Stimulated activated CD4-positive, alpha-beta T cell treated with anti-CD3 and anti-CD28 coated beads, TNF-alpha, amount 100 ng/mL, for 24 hours (primary cell): ENCODE measurements around the gene CCNB3.
A peak's percentile ranks its signal among the peaks of the same experiment; 100 is the strongest.
"Not testable (repeated sequence)": the region's sequence is repeated elsewhere in the genome, so short reads cannot be mapped to it uniquely, and the experiment has no call there.

Experiments
- DNase-seq, 3 experiments: peaks; one replicate each; pipeline ENCODE4 v3.0.0-alpha.2; 2020; ENCODE audit warnings: low read depth in 3 of 3

Gene CCNB3

DNA sequence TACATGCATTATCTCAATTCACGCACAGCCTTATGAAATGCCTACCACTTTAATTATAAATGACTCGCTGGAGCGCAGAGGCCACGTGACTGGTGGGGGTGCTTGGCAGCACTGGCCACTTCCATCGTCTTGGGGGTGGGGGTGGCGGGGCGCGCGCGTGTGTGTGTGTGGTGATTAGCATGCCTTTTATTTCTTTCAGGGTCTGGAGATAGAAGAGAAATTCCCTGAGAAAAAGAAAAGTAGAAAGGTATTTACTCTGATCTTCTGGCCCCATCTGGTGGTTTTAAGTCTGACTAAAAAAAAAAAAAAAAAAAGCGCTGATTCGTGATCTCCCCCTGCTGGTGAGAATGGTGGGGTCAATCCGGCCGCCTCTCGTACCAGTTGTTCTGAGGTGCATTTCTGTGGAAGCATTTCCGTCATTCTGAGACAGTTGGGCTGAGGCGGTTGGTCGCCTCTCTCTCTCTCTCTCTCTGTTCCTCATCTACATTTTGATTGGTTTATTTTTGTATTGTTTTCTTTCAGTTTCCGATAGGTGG lies at the start of gene CCNB3:
CCNB3 (plus strand) TSS at position 402 of the 536 bp plus-strand sequence. CDS start 80,399 bp downstream, outside the sequence.
- DNase-seq: peak; percentile 43 to 64 (median 49)

GRCh38 chrX:50157545-50158135 lies 46.9 kb upstream of the CCNB3 start:
- DNase-seq: no peak

GRCh38 chrX:50158593-50158992 lies 46.0 kb upstream of the CCNB3 start:
- DNase-seq: no peak

DNA sequence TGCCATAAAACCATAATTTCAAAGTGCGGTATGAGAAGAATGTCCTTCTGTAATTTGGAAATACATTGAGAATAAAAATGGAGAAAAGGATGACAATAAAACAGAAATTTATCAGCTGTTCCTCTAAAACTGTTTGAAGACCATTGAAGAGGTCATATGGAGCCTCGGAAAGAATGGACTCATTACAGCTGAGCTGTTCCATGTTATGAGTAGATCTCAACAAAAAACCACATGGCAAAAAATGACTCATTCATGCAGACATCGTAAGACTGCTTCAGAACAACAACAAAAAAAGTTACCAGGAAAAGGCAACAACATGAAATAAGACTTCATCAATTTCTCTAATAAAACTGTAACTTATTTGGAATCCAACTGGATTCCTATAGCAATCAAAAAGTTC lies 43.4 kb upstream of the CCNB3 start:
- no peak for DNase-seq

DNA sequence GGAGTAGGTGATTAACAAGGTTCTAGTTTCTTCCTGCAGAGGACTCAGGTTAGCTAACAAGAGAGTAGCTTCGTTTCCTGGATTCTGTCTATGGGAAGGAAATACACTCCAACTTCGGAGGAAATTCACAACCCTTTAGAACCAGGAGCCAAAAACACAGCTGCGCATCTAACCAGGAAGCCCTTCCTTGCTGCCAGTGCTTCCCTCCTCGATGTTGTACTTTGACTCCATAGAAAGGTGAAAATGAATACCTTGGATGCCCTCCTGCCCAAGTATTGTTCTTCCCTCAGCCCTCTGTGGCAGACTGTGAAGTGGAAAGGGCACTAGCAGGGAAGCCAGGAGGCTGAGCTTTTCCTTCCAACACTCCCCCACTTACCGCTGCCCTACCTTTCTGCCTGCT lies 38.8 kb upstream of the CCNB3 start:
- no peak for DNase-seq

- DNase-seq: no peak
Measured at GRCh38 chrX:50167366-50167765, 37.2 kb upstream of the CCNB3 start.

DNA sequence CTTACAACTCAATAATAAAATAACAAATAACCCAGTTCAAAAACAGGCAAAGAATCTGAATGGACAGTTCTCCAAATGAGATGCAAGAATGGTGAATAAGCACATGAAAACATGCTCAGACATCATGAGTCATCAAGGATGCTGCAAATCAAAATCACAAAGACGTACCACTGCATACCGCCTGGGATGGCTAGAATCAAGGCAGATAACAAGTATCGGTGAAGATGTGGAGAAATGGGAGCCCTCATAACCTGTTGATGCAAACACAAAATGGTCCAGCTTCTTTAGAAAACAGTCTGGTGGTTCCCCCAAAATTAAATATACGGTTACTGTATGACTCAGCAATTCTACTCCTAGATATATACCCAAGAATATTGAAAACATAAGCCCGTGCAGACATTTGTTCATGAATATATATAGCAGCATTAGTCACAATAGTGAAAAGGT lies 36.3 kb upstream of the CCNB3 start:
- DNase-seq: no peak

- DNase-seq: no peak
Measured at GRCh38 chrX:50169717-50170116, 34.8 kb upstream of the CCNB3 start.

DNA sequence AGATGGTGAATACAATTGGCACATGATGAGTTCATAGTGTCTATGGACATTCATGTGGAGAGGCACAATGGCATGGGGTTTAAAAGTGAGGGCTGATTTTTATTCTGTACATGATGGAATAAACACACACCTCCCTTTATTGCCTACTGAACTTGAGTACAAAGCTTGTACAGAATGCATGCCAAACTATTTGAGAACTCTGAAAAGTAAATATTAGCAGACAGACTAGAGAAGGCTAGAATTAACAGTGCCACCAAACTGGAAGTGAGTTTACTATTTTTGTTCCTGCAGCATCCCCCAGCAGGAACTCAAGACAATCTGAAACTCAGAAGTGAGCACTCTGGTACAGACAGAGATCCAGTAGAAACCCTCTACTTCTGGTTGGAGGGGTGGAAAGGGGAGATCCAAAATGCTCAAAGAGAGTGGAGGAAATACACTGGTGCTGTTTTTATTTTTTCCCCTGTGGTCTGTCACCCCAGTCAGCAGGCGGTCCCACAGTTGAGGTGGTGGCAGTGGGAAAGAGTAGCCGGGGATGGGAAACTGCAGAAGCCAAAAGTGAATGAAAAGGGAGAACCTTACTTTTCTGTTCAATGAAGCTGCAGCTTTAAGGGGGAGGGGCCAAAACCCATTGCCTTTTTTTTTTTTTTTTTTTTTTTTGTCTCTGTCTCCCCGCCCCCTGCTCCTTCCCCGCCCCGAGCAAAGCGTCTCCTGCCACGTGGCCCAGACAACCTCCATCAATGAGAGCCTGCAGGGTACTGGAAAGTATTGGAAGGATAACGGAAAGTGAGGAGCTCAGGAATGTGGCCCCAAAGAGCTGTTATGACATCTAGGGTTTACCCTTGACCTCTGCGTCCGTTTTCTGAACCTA lies 24.3 kb upstream of the CCNB3 start:
- no peak for DNase-seq

DNA sequence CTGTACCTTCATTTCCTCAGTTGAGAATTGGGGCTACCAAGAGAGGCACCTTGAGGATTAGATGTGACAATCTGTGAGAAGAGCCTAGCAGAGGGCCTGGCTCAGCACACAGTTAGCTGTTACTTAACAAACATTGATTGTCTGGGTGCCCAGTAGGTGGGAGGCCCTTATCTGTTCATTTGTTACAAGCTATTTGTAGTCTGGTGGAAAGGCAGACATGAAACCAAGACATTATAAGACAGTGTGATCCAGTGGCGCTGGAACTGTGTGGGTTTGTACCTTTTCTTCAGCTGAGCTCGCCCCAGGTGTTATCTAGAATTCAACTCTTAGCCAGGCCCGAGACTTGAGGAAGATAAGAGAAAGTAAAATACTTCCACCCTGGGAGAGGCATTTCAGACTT lies 20.7 kb upstream of the CCNB3 start:
- DNase-seq: no peak

GRCh38 chrX:50188859-50189600 lies 15.5 kb upstream of the CCNB3 start:
- DNase-seq: no peak

DNA sequence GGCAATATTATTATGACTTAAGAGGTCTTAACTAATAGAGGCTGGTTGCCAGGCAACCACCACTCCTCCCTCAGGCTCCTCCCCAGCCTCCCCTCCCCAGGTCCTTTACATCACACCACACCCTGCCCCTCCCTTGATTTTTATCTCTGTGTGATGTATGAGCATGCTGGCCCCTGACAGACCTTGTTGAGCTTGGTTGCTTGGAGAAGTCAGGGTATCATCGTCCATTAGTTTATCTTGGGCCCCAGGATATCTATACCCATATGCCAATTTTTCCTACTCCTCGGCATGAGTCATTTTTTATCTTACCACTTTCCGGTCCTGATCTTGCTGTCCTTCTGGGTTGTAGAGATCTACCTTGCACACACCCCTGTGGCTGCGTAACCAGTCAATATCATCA lies 6.2 kb upstream of the CCNB3 start:
- DNase-seq: no peak

- no peak for DNase-seq
Measured at GRCh38 chrX:50200907-50201306, 3.7 kb upstream of the CCNB3 start, which contains the start of gene AKAP4. TSS of gene AKAP4 (minus strand) at chrX:50201007. CDS start at chrX:50200889, 118 bp downstream.

DNA sequence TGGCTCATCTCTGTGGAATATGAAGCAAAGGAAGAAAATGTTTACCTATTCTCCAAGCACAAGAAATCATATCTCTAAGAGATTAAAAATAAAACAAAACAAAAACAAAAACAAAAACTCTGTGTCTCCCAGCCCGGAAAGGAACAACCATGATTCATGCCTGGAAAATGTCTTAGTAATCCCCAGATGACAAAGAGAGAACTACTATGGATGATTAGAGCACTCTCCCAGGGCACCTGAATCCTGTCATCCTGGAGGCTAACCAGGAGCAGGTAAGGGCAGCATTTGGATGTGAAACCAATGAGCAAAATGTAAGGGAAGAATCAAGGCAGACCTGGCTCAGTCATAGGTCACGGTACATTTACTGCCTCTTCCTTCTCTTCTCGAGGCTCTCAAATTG lies 2.0 kb upstream of the CCNB3 start:
- DNase-seq: no peak

DNA sequence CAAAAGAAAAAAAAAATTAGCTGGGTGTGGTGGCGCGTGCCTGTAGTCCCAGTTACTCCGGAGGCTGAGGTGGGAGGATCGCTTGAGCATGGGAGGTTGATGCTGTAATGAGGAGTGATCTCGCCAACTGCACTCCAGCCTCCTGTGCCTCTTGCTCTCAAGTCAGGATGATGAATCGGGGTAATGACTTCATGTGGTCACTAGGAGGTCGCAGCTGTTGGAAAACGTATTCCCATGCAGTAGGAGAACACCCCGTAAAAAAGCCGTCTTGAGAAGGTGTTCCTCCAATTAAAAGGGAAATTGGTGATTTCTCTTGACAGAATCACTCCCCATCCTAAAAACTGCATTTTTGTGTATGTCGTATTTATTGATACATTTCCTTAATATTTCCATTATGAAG lies 2.2 kb downstream of the CCNB3 start:
- DNase-seq: no peak

DNA sequence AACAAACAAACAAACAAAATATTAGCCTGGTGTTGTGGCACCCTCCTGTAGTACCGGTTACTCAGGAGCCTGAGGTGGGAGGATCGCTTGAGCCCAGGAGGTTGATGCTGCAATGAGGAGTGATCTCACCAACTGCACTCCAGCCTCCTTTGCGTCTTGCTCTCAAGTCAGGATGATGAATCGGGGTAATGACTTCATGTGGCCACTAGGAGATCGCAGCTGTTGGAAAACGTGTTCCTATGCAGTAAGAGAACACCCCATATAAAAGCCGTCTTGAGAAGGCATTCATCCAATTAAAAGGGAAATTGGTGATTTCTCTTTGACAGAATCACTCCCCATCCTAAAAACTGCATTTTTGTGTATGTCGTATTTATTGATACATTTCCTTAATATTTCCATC lies 6.9 kb downstream of the CCNB3 start:
- DNase-seq: no peak

DNA sequence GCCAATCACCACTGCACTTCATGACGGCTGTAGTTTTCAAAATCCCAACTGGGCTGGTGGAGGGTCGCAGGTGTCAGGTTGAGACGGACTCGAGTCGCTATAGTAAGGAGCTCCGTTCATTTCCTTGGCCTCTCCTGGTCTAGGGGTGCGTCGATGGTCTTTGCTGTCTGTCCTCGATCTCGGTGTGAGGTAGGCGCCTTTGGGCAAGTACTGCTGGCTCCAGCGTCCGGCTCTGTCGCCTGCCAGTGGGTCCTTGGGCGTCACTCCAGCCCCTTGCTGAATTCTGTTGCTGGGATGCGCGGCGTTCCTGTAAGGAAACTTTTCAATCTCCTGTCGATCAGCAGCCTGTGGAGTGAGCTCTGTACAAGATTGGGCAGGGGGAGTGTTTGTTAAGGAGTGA lies 76.7 kb downstream of the CCNB3 start:
- DNase-seq: no peak

GRCh38 chrX:50327235-50327634 lies 122.7 kb downstream of the CCNB3 start:
- no peak for DNase-seq

DNA sequence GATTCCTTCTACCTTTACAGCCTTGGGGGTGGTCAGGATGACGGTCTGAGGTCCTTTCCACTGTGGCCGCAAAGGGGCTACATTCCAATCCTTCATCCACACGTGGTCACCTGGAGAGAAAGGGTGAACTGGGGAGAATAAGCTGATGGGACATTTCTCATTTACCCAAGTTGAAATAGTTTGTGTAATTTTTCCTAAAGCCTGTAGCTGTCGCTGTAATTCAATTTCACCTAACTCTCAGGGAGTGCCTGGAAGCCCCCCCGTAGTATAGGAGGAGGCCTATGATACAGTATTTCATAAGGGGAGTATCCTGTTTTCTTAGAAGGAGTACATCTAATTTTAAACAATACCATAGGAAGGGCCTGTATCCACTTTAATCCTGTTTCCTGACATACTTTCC lies 128.1 kb downstream of the CCNB3 start:
- not testable (repeated sequence) for DNase-seq

DNA sequence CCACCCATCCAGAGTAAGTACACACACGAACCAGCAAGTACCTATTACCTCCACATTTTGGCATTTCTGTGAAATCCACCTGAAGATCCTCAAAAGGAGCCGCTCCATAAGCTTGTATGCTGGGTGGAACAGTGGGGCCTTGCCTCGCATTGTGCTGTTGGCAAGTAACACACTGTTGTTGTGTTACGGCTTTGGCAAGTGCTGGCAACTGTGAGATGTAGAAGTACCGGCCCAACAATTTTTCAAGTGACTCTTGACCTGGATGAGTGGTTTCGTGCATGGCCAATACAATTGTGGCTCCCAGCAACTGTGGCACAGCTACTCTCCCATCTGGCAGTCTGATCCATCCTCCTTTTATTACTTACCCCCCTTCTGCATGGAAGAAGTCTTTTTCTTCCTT lies 128.7 kb downstream of the CCNB3 start:
- no peak for DNase-seq

DNA sequence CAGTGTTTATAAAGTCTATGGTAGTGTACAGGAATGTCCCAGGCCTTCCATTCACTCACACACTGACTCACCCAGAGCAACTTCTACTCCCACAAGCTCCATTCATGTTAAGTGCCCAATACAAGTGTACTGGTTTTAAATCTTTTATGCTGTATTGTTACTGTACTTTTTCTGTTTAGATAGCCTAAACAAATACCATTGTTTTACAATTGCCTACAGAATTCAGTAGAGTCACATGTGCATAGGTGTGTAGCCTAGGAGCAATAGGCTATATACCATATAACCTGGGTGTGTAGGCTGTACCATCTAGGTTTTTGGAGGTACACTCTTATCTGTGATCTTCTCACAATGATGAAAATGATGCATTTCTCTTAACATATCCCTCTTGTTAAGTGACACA lies 139.4 kb downstream of the CCNB3 start:
- DNase-seq: no peak

DNA sequence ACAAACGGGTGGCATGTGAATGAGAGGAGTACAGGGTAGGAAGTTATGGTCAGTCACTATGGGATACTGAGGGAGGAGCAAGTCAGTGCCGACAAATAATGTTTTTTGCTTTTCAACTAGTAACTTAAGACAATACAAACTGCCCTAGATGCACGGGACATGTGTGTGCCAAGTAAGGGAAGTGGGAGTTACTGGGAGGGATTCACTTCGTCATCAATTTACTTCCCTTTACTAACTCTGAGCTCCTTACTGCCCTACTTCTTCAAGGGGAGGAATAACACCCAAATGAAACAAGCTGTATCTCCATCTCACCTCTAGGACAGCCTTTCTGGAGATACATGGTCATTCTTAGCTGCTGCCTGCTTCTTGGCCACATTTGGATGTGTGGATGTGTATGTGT lies 168.4 kb downstream of the CCNB3 start:
- no peak for DNase-seq
